BJ (cell line): ENCODE data around the gene HMGCL. TPM values are rescaled to one million over a fixed set of nuclear protein-coding genes. Genes with fewer than 3 reads are reported as not detected.
"Not testable (repeated sequence)": the region's sequence is repeated elsewhere in the genome, so short reads cannot be mapped to it uniquely, and the experiment has no call there.

Experiments used
- CTCF ChIA-PET: fragments of 350-600 bp; formaldehyde crosslinking; extraction: SDS; loops from one replicate; lab custom pipeline; 2021; ENCODE audit warnings: antibody characterized with exemption, inconsistent platforms; lab: Yijun Ruan, JAX
- POLR2A ChIA-PET: fragments of 300-600 bp; sonication (Branson Sonifier 250); formaldehyde crosslinking; extraction: SDS; loops from one replicate; lab custom pipeline; 2021; ENCODE audit warnings: antibody characterized with exemption; lab: Charles Lee
- DNase-seq: peaks from one replicate; pipeline ENCODE4 v3.0.0-alpha.2; 2011; ENCODE audit warnings: low read depth
- H3K27me3 ChIP-seq: 2 replicates; pipeline ENCODE4 v1.6.0; 2011; ENCODE audit warnings: low read length; ENCODE audit not compliant: control insufficient read depth, insufficient read depth
- H3K36me3 ChIP-seq: 2 replicates; pipeline ENCODE4 v1.5.1; 2011; ENCODE audit warnings: low read length; ENCODE audit not compliant: control insufficient read depth, insufficient read depth
- H3K4me3 ChIP-seq: 2 replicates; pipeline ENCODE4 v1.5.1; 2011; ENCODE audit warnings: low read depth, mild to moderate bottlenecking, control low read depth, low read length
- polyA plus RNA-seq: library from polyadenylated mRNA; depleted of rRNA; stranded (reverse); fragments of >200 nt; gene quantifications from 2 replicates; pipeline ENCODE4 v1.2.3, GENCODE V29; 2011
- TF ChIP-seq, protein P1 (sequence below): IDR thresholded peaks from 2 replicates; pipeline ENCODE4 v1.5.1; 2011; ENCODE audit warnings: low read depth, mild to moderate bottlenecking, control low read depth, inconsistent platforms, low read length, moderate library complexity; ENCODE audit not compliant: insufficient read depth

HMGCL gene
- polyA plus RNA-seq, 1 experiment = 41.7 TPM

DNA sequence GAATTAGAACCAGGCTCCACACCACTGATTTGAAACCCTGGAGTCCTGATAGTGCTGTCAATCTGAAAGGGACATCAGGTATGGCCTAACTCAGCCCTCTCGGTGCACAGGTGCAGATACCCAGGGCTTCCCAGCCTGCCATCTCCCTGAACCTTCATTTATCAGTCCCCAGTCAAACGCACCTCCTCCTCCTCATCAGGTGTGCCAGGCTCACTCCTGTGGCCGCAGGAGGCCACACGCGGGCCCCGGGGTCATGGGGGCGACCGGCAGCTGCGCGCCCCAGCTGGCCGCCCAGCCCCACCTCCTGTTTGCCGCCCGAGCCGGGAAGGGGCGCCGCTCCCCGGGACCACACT is 42.3 kb upstream of the HMGCL start:
- Histone ChIP-seq H3K4me3 (peak overlapping the region; percentile 69), H3K27me3 (peaks cover 4% of the 10 kb centered on the region), H3K36me3 (no peaks in the 10 kb centered on the region)
- TF ChIP-seq, protein P1, sequence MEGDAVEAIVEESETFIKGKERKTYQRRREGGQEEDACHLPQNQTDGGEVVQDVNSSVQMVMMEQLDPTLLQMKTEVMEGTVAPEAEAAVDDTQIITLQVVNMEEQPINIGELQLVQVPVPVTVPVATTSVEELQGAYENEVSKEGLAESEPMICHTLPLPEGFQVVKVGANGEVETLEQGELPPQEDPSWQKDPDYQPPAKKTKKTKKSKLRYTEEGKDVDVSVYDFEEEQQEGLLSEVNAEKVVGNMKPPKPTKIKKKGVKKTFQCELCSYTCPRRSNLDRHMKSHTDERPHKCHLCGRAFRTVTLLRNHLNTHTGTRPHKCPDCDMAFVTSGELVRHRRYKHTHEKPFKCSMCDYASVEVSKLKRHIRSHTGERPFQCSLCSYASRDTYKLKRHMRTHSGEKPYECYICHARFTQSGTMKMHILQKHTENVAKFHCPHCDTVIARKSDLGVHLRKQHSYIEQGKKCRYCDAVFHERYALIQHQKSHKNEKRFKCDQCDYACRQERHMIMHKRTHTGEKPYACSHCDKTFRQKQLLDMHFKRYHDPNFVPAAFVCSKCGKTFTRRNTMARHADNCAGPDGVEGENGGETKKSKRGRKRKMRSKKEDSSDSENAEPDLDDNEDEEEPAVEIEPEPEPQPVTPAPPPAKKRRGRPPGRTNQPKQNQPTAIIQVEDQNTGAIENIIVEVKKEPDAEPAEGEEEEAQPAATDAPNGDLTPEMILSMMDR = no peak
- ChIA-PET POLR2A (no interaction called here), CTCF (interaction anchor here (0.6 to 2.0 kb wide), 5 partner anchors 16 to 372 kb away, joined by 3 to 6 read pairs (median 4); partner anchors contain the start of gene GALE)
- no peak for DNase-seq

DNA sequence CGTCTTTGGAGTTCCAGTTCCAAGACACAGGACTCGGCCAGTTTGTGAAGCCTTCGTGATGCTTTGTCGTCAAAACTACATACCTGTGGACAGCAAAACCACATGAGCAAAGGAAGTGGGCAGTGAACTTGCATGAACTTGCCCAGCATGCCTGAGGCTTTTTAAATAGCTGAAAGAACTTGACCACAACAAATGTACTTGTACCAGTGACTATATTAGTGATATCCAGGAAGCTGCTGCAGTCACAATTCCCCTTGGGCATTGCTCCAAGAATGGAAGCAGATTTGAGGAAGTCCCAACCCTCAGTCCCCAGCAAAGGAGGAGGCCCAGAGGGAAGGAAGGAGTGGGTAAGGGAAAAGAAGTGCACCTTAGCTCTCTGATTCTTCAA is 40.3 kb upstream of the HMGCL start:
- ChIA-PET CTCF (interaction anchor here (0.6 to 1.3 kb wide), 3 partner anchors 51 to 917 kb away, joined by 3 to 4 read pairs (median 3); no protein-coding TSS in a partner anchor), POLR2A (no interaction called here)
- DNase-seq = peak; percentile 76
- Histone ChIP-seq H3K27me3 (peaks cover 4% of the 10 kb centered on the region; the same call in 1 of the 2 replicates), H3K36me3 (no peaks in the 10 kb centered on the region), H3K4me3 (no peak overlapping the region)
- TF ChIP-seq, protein P1 = no peak

DNA sequence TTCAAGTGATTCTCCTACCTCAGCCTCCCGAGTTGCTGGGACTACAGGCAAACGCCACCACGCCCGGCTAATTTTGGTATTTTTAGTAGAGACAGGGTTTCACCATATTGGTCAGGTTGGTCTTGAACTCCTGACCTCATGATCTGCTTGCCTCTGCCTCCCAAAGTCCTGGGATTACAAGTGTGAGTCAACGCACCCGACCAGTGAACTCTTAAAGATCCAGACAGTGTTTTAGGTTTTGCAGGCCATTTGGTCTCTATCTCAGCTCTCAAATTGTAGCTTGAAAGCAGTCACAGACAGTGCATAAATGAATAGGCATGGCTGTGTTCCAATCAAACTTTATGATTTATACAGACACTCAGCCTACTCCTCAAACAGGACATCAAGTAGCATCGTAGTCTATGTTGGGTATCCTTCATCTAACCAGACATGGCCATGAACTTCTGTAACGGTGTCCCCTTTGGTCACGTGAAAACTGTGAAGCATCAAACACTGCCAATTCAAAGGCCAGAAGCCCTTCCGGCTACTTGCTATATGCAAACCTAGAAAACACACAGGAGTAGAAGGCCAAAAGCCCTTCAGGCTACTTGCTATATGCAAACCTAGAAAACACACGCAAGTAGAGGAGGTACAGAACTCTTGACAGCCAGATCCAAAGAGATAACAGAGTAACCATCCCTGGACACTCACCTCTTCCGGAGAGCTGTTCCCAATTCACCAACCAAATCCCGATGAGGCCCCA is 39.7 kb upstream of the HMGCL start:
- Histone ChIP-seq H3K4me3 (no peak overlapping the region), H3K27me3 (no peaks in the 10 kb centered on the region; the same call in 1 of the 2 replicates), H3K36me3 (no peaks in the 10 kb centered on the region)
- ChIA-PET POLR2A (no interaction called here), CTCF (interaction anchor here (0.6 to 1.3 kb wide), 4 partner anchors 10 to 918 kb away, joined by 3 to 4 read pairs (median 3); no protein-coding TSS in a partner anchor)
- no peak for DNase-seq
- TF ChIP-seq, protein P1 = no peak

- ChIA-PET POLR2A (no interaction called here), CTCF (no interaction called here)
- Histone ChIP-seq H3K27me3 (no peaks in the 10 kb centered on the region; the same call in 1 of the 2 replicates), H3K36me3 (0 out of 2 replicates have a peak, but pooled peaks cover 1% of the 10 kb centered on the region), H3K4me3 (no peak overlapping the region)
- no peak for DNase-seq
- TF ChIP-seq, protein P1 = no peak
Observed at GRCh38 chr1:23862640-23863039, 37.4 kb upstream of the HMGCL start.

DNA sequence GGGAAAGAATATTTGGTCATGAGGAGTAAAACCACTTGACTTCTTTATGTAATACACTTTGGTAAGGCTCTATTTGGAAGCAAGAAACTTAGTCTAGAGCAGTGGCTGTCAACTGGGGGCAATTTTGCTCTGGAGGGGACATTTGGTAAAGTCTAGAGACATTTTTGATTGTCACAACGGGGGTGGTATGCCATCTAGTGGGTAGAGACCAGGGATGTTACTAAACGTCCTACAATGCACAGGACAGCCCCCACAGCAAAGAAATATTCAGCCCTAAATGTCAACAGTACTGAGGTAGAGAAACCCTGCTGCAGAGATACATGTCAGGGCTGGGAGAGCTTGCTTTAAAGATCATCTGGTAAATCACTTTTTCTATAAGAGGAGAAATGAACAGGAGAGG is 29.3 kb upstream of the HMGCL start:
- CTCF ChIA-PET = interaction anchor here (0.6 to 1.7 kb wide), 5 partner anchors 10 to 84 kb away, joined by 3 to 15 read pairs (median 7); no protein-coding TSS in a partner anchor
- Histone ChIP-seq H3K36me3 (0 out of 2 replicates have a peak, but pooled peaks cover 1% of the 10 kb centered on the region), H3K4me3 (no peak overlapping the region), H3K27me3 (no peaks in the 10 kb centered on the region)
- TF ChIP-seq, protein P1 = peak; percentile 30
- POLR2A ChIA-PET = no interaction called here
- no peak for DNase-seq

GRCh38 chr1:23853124-23853523 is 27.9 kb upstream of the HMGCL start:
- H3K4me3 ChIP-seq, POLR2A ChIA-PET, H3K27me3 ChIP-seq, CTCF ChIA-PET, H3K36me3 ChIP-seq, DNase-seq: not testable (repeated sequence)

- DNase-seq, POLR2A ChIA-PET: not testable (repeated sequence)
- CTCF ChIA-PET = interaction anchor here (0.6 to 1.2 kb wide), 2 partner anchors 9 to 80 kb away, joined by 3 read pairs; no protein-coding TSS in a partner anchor
Observed at GRCh38 chr1:23851406-23851805, 26.2 kb upstream of the HMGCL start.

More at GRCh38 chr1:23851406-23851805, 26.2 kb upstream of the HMGCL start:
- not testable (repeated sequence) for H3K36me3 ChIP-seq, H3K4me3 ChIP-seq, H3K27me3 ChIP-seq
